Ishikawa (cell line): ENCODE measurements around the gene CRB3.

Experiments used
- CEBPB ChIP-seq: IDR thresholded peaks from 2 replicates; pipeline ENCODE4 v1.6.1; 2012
- CREB1 ChIP-seq: IDR thresholded peaks from 2 replicates; pipeline ENCODE4 v1.6.1; 2012; ENCODE audit warnings: low read depth
- EGR1 ChIP-seq: IDR thresholded peaks from 2 replicates; pipeline ENCODE4 v1.6.1; 2012
- EP300 ChIP-seq: IDR thresholded peaks from 2 replicates; pipeline ENCODE4 v1.6.1; 2012; ENCODE audit warnings: borderline replicate concordance
- FOXM1 ChIP-seq: IDR thresholded peaks from 2 replicates; pipeline ENCODE4 v1.6.1; 2012; ENCODE audit warnings: low read depth, borderline replicate concordance
- RAD21 ChIP-seq: IDR thresholded peaks from 2 replicates; pipeline ENCODE4 v1.6.1; 2012; ENCODE audit warnings: low read depth
- REST ChIP-seq: IDR thresholded peaks from 2 replicates; pipeline ENCODE4 v1.6.1; 2012; ENCODE audit warnings: low read depth, mild to moderate bottlenecking
- TAF1 ChIP-seq: IDR thresholded peaks from 2 replicates; pipeline ENCODE4 v1.6.1; 2012; ENCODE audit warnings: low read depth, mild to moderate bottlenecking
- TEAD4 ChIP-seq: IDR thresholded peaks from 2 replicates; pipeline ENCODE4 v1.6.1; 2012
- YY1 ChIP-seq: IDR thresholded peaks from 2 replicates; pipeline ENCODE4 v1.6.1; 2012; ENCODE audit warnings: low read depth
- ZBTB7A ChIP-seq: IDR thresholded peaks from 2 replicates; pipeline ENCODE4 v1.6.1; 2012; ENCODE audit warnings: low read depth
- TF ChIP-seq, protein P1 (sequence below): IDR thresholded peaks from 2 replicates; pipeline ENCODE4 v1.6.1; 2012

GRCh38 chr19:6425732-6426620 is 38.1 kb upstream of the CRB3 start:
- TF ChIP-seq, protein P1, sequence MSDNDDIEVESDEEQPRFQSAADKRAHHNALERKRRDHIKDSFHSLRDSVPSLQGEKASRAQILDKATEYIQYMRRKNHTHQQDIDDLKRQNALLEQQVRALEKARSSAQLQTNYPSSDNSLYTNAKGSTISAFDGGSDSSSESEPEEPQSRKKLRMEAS: no peak
- TF ChIP-seq YY1 (no peak), EP300 (no peak), CREB1 (no peak), TAF1 (no peak), CEBPB (no peak), FOXM1 (no peak), REST (no peak), ZBTB7A (no peak), RAD21 (no peak), TEAD4 (no peak), EGR1 (no peak)
